ENCODE data around the gene ZNF366.

The ZNF366 gene

GRCh38 chr5:72487177-72487576 is 20.0 kb downstream of the ZNF366 start:
- H3K4me2 ChIP-seq (ENCODE audit: low read depth, low read length, poor library complexity, severe bottlenecking): no peak overlapping the region
- H3K36me3 ChIP-seq (ENCODE audit: low read length): no peaks in the 10 kb centered on the region
- H3K27me3 ChIP-seq (ENCODE audit: low read length): no peaks in the 10 kb centered on the region
- no peak overlapping the region for H2AFZ ChIP-seq (ENCODE audit: low read depth, low read length, severe bottlenecking)
- H3K27ac ChIP-seq (ENCODE audit: low read depth, low read length): no peak overlapping the region
- H3K4me3 ChIP-seq (ENCODE audit: insufficient read depth, low read length, poor library complexity, severe bottlenecking): no peak overlapping the region
- TF ChIP-seq EZH2phosphoT487 (conservative IDR thresholded peaks at IDR 0.05; ENCODE audit: low read length) (no peak), CTCF (IDR thresholded peaks at IDR 0.05; ENCODE audit: insufficient read depth, low read length, poor library complexity, severe bottlenecking) (no peak)
- no peaks in the 10 kb centered on the region for H4K20me1 ChIP-seq (ENCODE audit: low read depth, low read length)
- no peaks in the 10 kb centered on the region for H3F3A ChIP-seq (ENCODE audit: insufficient read depth)
- H3K9ac ChIP-seq (ENCODE audit: low read length): no peak overlapping the region
- no peaks in the 10 kb centered on the region for H3K79me2 ChIP-seq (ENCODE audit: insufficient read depth, low read length)
- no peaks in the 10 kb centered on the region for H3K9me3 ChIP-seq (ENCODE audit: insufficient read depth, low read length)
- no peaks in the 10 kb centered on the region; the same call in 1 of the 2 replicates for H3K9me2 ChIP-seq (replicated peaks; ENCODE audit: insufficient read depth, low read length)

- no peaks in the 10 kb centered on the region for H3K9me3 ChIP-seq (ENCODE audit: insufficient read depth, low read length)
- no peak overlapping the region for H2AFZ ChIP-seq (ENCODE audit: low read depth, low read length, severe bottlenecking)
- TF ChIP-seq EZH2phosphoT487 (conservative IDR thresholded peaks at IDR 0.05; ENCODE audit: low read length) (no peak), CTCF (IDR thresholded peaks at IDR 0.05; ENCODE audit: insufficient read depth, low read length, poor library complexity, severe bottlenecking) (no peak)
- H3F3A ChIP-seq (ENCODE audit: insufficient read depth): no peaks in the 10 kb centered on the region
- no peaks in the 10 kb centered on the region for H3K9me2 ChIP-seq (replicated peaks; ENCODE audit: insufficient read depth, low read length)
- H3K9ac ChIP-seq (ENCODE audit: low read length): no peak overlapping the region
- no peak overlapping the region for H3K4me3 ChIP-seq (ENCODE audit: insufficient read depth, low read length, poor library complexity, severe bottlenecking)
- no peaks in the 10 kb centered on the region for H3K27me3 ChIP-seq (ENCODE audit: low read length)
- H4K20me1 ChIP-seq (ENCODE audit: low read depth, low read length): no peaks in the 10 kb centered on the region
- H3K4me2 ChIP-seq (ENCODE audit: low read depth, low read length, poor library complexity, severe bottlenecking): no peak overlapping the region
- H3K79me2 ChIP-seq (ENCODE audit: insufficient read depth, low read length): no peaks in the 10 kb centered on the region
- H3K36me3 ChIP-seq (ENCODE audit: low read length): no peaks in the 10 kb centered on the region
- no peak overlapping the region for H3K27ac ChIP-seq (ENCODE audit: low read depth, low read length)
Measured at GRCh38 chr5:72486371-72486770, 20.8 kb downstream of the ZNF366 start.

- Histone ChIP-seq H3K4me2 (ENCODE audit: low read depth, low read length, poor library complexity, severe bottlenecking) (no peak overlapping the region), H2AFZ (ENCODE audit: low read depth, low read length, severe bottlenecking) (no peak overlapping the region)
Measured at GRCh38 chr5:72485430-72485974, 21.7 kb downstream of the ZNF366 start.

More at GRCh38 chr5:72485430-72485974, 21.7 kb downstream of the ZNF366 start:
- no peaks in the 10 kb centered on the region for H3F3A ChIP-seq (ENCODE audit: insufficient read depth)
- H3K9me2 ChIP-seq (replicated peaks; ENCODE audit: insufficient read depth, low read length): no peaks in the 10 kb centered on the region
- H4K20me1 ChIP-seq (ENCODE audit: low read depth, low read length): no peaks in the 10 kb centered on the region
- H3K36me3 ChIP-seq (ENCODE audit: low read length): no peaks in the 10 kb centered on the region
- H3K79me2 ChIP-seq (ENCODE audit: insufficient read depth, low read length): no peaks in the 10 kb centered on the region
- no peak for TF ChIP-seq EZH2phosphoT487 (conservative IDR thresholded peaks at IDR 0.05; ENCODE audit: low read length)
- TF ChIP-seq CTCF (IDR thresholded peaks at IDR 0.05; ENCODE audit: insufficient read depth, low read length, poor library complexity, severe bottlenecking): no peak
- no peaks in the 10 kb centered on the region for H3K27me3 ChIP-seq (ENCODE audit: low read length)
- no peaks in the 10 kb centered on the region for H3K9me3 ChIP-seq (ENCODE audit: insufficient read depth, low read length)
- H3K27ac ChIP-seq (ENCODE audit: low read depth, low read length): no peak overlapping the region
- no peak overlapping the region for H3K4me3 ChIP-seq (ENCODE audit: insufficient read depth, low read length, poor library complexity, severe bottlenecking)
- H3K9ac ChIP-seq (ENCODE audit: low read length): no peak overlapping the region
